T-helper 2 cell (primary cell): ENCODE data around the gene ARHGAP24.
A peak's percentile ranks its signal among the peaks of the same experiment; 100 is the strongest.
"Not testable (repeated sequence)": the region's sequence is repeated elsewhere in the genome, so short reads cannot be mapped to it uniquely, and the experiment has no call there.

Experiments used
- DNase-seq, 5 experiments: peaks; one replicate each; pipeline versions ENCODE4 v3.0.0 to v3.0.0-alpha.2; 2012 to 2022

Gene ARHGAP24

DNA sequence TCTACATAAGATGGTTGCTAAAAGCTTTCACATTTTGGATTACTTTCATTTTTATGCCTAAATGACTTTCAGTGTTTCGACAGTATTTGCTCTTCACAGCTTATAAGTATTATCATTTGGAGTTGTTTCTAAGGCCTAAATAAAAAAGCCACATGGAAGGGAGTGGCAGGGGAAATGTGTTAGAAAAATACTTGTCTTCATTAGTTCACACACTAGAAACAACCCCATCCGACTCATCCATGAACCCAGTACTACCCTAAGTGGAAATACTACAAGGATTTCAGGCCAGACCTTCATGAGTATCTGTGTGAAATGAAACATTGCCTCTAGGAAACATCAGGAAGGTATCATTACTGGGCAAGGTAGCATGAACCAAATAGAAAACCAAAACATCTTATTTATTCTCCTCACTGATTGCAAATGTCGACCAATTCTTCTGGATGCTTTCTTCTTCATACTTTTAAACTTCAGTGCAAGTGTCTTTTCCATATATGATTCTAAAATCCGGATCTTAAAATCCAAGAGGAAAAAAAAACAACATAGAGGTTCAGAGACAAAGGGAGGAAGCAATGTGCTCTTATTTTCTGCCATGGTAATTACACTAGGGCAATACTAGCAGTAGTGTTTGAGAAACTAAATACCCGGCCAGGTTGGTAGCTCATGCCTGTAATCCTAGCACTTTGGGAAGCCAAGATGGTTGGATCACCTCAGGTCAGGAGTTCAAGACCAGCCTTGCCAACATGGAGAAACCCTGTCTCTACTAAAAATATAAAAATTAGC is 349.4 kb downstream of the ARHGAP24 start:
- DNase-seq, result peak in 1 of 5 experiments; percentile 16

- DNase-seq, result no peak
Measured at GRCh38 chr4:85826060-85826678, 351.2 kb downstream of the ARHGAP24 start.

- DNase-seq, result no peak
Measured at GRCh38 chr4:85828027-85828890, 353.3 kb downstream of the ARHGAP24 start.

- no peak for DNase-seq
Measured at GRCh38 chr4:85829276-85830051, 354.5 kb downstream of the ARHGAP24 start.

GRCh38 chr4:85831647-85832046 is 356.7 kb downstream of the ARHGAP24 start:
- DNase-seq, result no peak

GRCh38 chr4:85833302-85833701 is 358.4 kb downstream of the ARHGAP24 start:
- DNase-seq, result no peak

- no peak for DNase-seq
Measured at GRCh38 chr4:85834934-85835333, 360.0 kb downstream of the ARHGAP24 start.

- DNase-seq, result no peak
Measured at GRCh38 chr4:85836588-85837438, 361.9 kb downstream of the ARHGAP24 start.

GRCh38 chr4:85837439-85837733 is 362.4 kb downstream of the ARHGAP24 start:
- no peak for DNase-seq

DNA sequence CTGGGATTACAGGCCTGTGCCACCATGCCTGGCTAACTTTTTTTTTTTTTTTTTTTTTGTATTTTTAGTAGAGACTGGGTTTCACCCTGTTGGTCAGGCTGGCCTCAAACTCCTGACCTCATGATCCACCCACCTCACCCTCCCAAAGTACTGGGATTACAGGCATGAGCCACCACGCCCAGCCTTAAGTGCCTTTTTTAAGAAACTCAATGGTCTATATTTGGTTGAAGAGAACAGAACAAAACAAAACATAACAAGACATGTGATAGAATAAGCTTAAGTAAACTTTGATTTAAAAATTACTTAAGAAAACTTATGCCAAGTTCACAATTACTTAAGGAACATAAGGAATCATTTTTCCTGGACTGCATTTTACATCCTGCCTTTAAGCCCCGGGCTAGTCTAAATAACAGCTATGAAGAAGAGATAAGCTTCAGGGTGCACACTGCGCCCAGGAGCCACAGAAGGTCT is 365.1 kb downstream of the ARHGAP24 start:
- not testable (repeated sequence) for DNase-seq

DNA sequence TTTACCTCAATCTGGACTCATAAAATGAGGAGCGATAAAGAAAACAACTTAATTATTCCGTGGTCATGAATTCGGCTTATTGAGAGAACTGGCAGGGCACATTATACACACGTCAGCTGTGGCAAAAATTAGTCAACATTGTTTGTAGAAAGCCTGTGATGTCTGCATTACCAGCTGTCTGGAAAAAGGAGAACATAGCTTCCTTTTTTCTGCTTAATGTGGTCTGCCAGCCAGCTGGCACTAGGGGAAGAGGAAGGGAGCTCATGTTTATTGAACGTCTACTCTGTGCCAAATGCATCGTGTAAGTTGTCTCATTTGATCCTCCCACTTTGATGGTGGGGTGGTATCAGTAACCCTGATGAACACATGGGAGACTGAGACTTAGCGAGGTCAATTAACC is 367.6 kb downstream of the ARHGAP24 start:
- DNase-seq, result peak in 1 of 5 experiments; percentile 6

- not testable (repeated sequence) for DNase-seq
Measured at GRCh38 chr4:85853740-85854139, 378.8 kb downstream of the ARHGAP24 start.

DNA sequence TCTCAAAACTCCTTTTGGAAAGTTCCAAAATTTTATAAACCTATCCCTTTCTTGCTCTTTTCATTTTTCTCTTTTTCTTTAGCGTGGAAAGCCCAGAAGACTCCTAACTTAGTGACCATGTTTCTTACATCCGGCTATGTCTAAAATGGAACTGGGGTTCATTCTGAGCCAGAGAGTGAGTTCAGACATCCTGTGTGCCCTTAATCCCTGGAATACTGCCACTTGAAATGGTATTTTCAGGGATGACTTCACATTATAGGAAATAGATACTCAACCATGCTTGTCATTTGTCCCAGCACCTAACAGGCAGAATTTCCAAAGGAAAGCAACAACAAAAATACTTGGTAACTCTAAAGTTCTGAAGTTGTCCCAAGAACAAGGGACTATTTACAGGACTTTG is 379.6 kb downstream of the ARHGAP24 start:
- DNase-seq, result no peak

DNA sequence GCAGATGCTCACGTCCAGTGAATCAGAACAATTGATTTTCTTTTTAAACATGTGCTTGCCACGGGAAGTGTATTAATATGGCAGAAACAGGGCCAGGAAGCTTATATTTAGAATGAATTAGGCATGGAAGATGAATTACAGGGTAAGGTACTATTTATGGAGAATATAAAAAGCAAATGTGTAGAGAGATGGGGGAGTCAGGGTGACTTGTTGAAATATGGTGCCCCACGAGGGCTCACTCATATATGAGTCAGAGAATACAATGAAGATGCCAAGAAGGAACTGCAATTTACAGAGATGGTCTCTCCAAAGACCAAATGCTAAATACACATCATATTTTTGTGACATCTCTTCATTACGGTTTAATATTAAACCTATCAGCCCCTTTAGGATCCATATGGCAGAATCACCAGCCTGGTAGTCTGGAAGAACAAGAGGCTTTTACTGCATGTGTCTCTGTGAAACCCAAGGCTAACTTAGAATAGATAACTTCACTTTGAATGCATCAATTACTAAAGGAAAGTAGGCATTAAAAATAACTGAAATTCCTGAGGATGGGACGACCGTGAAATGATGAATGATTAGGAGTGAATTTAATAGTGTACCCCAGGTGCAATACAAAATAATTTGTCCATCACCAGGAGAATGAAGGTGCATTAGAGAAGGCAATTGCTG is 385.3 kb downstream of the ARHGAP24 start:
- no peak for DNase-seq

GRCh38 chr4:85861064-85861765 is 386.3 kb downstream of the ARHGAP24 start:
- no peak for DNase-seq

- DNase-seq, result no peak
Measured at GRCh38 chr4:85862896-85863295, 387.9 kb downstream of the ARHGAP24 start.

GRCh38 chr4:85864259-85865205 is 389.6 kb downstream of the ARHGAP24 start:
- DNase-seq, result no peak

DNA sequence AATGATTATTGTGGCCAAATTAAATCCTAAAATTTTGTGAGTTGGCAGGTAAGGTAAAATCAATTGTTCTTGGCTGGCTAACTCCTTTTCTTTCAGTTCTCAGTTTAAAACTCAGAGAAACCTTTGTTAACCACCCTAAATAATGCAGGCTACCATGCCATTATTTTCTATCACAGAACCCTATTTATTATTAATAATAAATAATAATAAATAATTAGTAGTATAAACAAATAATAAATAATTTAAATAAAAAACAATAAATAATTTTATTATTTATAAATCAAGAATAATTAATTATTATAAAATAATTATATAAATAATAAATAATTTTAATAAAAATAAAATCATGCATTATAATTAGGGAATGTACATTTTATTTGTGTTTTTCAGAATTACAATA is 390.3 kb downstream of the ARHGAP24 start:
- no peak for DNase-seq

DNA sequence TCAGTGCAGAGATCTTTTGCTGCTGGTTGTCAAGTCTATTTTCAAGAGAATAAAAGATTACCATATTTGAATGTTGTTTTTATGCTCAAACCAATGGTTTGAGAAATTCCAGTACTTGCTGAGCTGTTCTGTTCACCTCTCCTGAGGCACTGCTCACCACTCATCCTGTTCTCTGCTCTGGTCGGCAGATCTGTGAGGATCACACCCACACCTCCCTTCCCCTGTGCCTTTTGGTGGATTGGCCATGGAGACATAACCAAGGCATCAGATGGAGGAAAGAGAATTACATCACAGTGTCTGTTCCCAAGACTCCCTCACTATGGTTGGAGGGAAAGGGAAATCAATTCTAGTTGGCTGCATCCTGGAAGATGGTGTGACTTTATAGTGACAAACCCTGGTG is 391.6 kb downstream of the ARHGAP24 start:
- DNase-seq, result no peak
